Endothelial cell of umbilical vein (primary cell): Measurements from ENCODE around the gene OSCAR.

Experiments
- CTCF ChIP-seq, 2 donors: IDR thresholded peaks; 1 replicate in 1 of 2; 2 replicates in 1 of 2; pipeline ENCODE4 v1.5.1; 2011; ENCODE audit warnings: low read length in 2 of 2, mild to moderate bottlenecking in 2 of 2, moderate library complexity in 2 of 2, control low read depth in 1 of 2, inconsistent platforms in 1 of 2, low read depth in 1 of 2; ENCODE audit not compliant: insufficient read depth in 1 of 2; ENCODE audit errors: extremely low read depth in 1 of 2
- EZH2 ChIP-seq: IDR thresholded peaks from 2 replicates; pipeline ENCODE4 v1.6.1; 2012; ENCODE audit warnings: borderline replicate concordance, low read depth, mild to moderate bottlenecking, moderate library complexity, low read length, inconsistent platforms; ENCODE audit not compliant: severe bottlenecking
- POLR2A ChIP-seq: IDR thresholded peaks from 2 replicates; pipeline ENCODE4 v1.6.1; 2012; ENCODE audit warnings: low read depth, mild to moderate bottlenecking, control low read depth, low read length
- POLR2AphosphoS5 ChIP-seq: IDR thresholded peaks from 2 replicates; pipeline ENCODE4 v1.6.1; 2012; ENCODE audit warnings: low read depth, mild to moderate bottlenecking, control low read depth, low read length, moderate library complexity; ENCODE audit not compliant: insufficient read depth

- peak; percentile 68 for TF ChIP-seq POLR2A
- TF ChIP-seq CTCF (IDR thresholded peaks at IDR 0.05; ENCODE audit: extremely low read depth in 1 of 2, insufficient read depth in 1 of 2, low read depth in 1 of 2, low read length in 2 of 2), result no peak
- TF ChIP-seq EZH2, result no peak
- TF ChIP-seq POLR2AphosphoS5, result peak; percentile 32
These were observed 13.9 kb upstream of the OSCAR start for GRCh38 chr19:54114340-54115108.
